VCaP (cell line): ENCODE data around the gene CCHCR1.

Source experiments
- H3K27ac ChIP-seq: fragments of 450-650 bp; 2 replicates; pipeline ENCODE4 v1.5.1; 2017
- TF ChIP-seq, protein P1 (sequence below): fragments of 450-650 bp; conservative IDR thresholded peaks from 2 replicates; pipeline ENCODE4 v1.5.1; 2017; ENCODE audit warnings: mild to moderate bottlenecking, moderate library complexity

The CCHCR1 gene

DNA sequence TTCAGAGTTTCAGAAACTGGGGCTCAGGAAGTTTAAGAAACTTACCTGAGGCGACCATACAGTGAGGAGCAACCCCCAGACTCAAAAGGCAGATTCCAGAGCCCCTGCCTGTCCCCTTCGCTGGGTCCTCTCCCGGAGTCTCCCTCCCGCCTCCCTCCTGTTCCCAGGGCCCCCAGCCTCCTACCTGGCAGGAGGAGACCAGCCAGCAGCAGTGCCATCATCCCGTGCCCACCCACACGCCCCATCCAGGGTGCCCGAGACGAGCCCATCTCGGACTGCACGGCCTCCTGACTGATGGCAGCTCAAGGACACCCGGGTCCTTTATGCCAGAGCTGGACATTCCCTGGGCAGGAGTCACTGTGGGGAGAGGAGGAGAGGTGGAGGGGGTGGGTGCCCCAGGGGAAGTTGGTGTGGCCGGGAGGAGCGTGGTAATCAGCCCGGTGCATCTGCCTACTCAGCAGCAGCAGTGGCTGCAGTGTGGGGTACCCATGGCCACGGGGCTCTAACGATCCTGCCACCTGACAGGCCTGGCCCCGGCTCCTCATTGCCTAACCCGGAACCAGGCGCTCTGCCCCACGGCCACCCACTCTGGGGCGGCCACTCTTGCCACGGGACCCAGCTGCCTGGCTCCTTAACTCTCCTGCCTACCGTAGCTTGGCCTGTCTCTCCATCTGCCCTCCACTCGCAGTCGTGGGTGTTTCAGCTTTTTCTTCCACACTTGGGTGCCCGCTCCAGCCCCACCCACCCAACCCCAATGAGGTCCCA, 37.3 kb downstream of the CCHCR1 start, which contains the start of gene CDSN:
Gene CDSN, minus strand, starts transcription at position 296 of the 765 bp plus-strand sequence. Its CDS starts 27 bp downstream, at position 269.
- TF ChIP-seq, protein P1, sequence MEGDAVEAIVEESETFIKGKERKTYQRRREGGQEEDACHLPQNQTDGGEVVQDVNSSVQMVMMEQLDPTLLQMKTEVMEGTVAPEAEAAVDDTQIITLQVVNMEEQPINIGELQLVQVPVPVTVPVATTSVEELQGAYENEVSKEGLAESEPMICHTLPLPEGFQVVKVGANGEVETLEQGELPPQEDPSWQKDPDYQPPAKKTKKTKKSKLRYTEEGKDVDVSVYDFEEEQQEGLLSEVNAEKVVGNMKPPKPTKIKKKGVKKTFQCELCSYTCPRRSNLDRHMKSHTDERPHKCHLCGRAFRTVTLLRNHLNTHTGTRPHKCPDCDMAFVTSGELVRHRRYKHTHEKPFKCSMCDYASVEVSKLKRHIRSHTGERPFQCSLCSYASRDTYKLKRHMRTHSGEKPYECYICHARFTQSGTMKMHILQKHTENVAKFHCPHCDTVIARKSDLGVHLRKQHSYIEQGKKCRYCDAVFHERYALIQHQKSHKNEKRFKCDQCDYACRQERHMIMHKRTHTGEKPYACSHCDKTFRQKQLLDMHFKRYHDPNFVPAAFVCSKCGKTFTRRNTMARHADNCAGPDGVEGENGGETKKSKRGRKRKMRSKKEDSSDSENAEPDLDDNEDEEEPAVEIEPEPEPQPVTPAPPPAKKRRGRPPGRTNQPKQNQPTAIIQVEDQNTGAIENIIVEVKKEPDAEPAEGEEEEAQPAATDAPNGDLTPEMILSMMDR: no peak
- H3K27ac ChIP-seq: no peak within 1 kb of the TSS

DNA sequence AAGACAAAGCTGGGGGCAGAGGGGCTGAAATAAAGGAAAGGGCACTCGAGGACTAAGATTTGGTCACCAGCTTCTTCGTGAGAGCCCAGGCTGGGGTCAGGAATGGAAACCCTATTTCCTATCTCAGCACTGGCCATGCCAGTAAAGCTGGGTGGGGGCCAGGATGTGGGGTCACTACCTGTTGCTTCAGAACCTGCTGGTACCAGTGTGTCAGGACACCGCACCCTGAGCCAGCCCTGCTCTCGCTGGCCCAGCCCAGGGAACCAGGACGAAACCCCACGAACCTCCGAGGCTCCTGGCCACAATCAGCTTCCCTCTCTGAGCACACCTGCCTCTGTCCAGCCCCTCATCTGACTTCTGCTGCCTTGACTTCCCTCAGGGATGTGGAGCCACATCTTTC, 39.4 kb downstream of the CCHCR1 start:
- TF ChIP-seq, protein P1: no peak
- no peak overlapping the region for H3K27ac ChIP-seq

DNA sequence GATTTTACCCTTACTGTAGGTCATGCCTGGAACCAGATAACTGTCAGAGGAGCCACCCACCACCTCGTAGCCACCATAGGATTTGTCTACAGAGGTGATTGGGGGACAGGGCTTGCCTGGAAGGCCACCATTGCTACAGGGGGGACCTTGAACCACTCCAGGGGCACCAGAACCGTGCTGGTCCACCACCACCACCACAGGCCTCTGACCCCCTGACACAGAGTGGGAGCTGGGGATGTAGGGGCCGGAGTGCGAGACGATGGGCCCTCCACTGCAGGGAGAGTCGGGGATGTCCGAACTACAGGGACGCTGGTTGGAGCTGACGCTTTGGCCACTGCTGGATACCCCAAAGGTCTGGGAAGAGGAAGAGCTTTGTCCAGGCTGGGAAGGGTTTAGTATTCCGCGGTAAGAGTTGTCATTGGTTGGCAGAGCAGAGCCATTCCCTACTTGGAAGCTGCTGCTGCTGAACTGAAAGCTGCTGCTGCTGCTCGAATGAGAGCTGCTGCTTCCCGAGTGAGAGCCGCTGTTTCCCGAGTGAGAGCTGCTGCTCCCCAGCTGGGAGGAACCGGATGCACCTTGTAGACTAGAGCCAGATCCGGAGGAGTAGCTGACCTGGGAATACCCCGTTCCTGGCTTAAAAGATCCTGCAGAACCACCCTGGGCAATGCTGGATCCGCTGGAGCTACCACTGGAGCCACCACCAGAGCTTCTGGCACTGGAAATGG, 40.8 kb downstream of the CCHCR1 start:
- no peak overlapping the region for H3K27ac ChIP-seq
- TF ChIP-seq, protein P1: no peak

DNA sequence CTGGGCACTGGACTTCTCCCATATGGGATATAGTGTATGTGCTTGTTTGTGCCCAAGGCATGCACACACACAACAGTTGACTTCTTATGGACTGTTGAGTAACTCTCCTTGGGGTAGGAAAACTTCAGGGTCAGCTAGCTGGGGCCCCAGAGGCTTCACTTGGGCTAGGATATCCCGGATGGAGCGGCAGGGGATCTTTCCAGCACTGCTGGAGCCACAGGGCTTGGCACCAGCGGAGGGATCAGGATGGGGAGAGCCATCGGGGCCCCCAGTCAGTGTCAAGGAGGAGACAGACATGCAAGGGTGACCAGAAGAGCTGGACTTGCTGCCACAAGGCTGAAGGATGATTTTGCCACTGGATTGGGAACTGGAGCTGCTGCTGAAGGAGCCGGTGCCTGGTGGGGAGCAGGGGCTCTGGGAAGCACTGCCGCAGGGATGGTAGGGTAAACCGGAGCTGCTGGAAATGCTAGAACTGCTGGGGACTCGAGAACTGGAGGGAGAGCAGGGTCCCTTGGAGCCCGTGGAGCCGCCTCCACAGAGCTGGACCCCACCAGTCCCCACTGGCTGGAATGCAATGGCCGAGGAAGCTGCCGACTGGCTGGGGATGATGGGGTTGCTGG, 41.6 kb downstream of the CCHCR1 start:
- no peak overlapping the region for H3K27ac ChIP-seq
- TF ChIP-seq, protein P1: no peak

DNA sequence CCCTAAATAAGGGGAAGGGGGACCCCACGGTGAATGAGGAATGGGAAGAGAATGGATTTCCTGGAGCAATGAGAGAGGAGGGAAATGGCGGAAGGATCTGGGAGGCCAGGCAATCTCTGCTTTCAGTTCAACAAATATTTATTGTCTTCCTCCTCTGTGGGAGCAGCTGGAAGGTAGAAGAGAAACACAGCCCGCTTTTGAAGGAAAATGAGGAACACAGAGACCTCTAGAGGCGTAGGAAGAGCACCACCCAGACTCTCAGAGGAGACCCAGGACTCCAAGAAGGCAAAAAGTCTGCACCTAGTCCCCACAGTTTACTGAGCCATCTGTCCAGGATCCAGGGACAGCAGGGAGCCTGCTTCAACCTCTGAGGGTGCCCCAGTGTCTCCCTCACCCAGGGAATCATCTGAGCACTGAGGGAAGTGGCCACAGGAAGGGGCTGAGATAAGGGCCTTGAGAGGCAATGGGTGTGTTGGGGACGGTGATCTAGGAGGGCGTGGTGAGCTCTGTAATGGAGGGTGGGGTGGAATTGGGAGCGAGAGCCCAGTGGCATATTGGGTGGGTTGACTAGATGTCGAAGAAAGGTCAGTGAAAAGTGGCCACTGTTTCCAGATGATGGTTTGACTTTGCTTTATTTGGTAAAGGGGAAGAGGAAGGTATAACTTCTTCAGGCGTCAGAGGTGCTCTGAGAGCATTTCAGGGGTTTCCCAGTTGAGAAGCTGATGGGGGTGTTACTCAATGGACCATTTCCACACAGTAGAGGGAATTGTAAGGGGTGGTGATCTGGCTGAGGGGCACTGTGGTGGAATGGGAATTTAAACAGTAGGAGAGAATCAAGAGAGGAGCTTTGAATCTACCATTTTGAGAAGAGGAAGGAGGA, 42.4 kb downstream of the CCHCR1 start:
- H3K27ac ChIP-seq: no peak overlapping the region
- TF ChIP-seq, protein P1: no peak

DNA sequence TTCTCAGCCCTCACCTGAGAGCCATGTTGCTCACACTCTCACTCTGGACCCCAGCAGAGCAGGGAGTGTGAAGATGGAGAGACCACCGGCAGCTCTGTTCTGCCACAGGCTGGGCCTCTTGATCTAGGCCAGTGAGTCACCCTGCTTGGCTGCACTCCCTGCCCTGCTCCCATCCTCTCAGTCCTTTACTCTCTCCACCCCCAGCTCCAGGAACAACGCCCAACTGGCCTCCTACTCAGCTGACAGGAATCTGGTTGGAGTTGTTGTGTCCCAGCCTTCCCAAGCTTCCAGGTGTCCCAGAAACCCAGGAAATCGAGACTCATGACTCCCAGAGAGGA, 43.1 kb downstream of the CCHCR1 start, which contains the start of gene PSORS1C1:
Gene PSORS1C1, plus strand, starts transcription at position 260 of the 338 bp plus-strand sequence. CDS start 14,833 bp downstream, outside the sequence.
- no peak within 1 kb of the TSS for H3K27ac ChIP-seq

More for the DNA sequence above, 43.1 kb downstream of the CCHCR1 start, which contains the start of gene PSORS1C1:
- TF ChIP-seq, protein P1: no peak
